Osteoblast (primary cell): ENCODE data around the gene PODNL1. TPM values are rescaled to one million over a fixed set of nuclear protein-coding genes. Genes with fewer than 3 reads are reported as not detected.
A peak's percentile ranks its signal among the peaks of the same experiment; 100 is the strongest.

Source experiments
- DNase-seq: peaks from one replicate; pipeline ENCODE4 v3.0.0; 2011; ENCODE audit warnings: low spot score, mixed read lengths; ENCODE audit not compliant: insufficient read length; ENCODE audit errors: missing footprints
- H2AFZ ChIP-seq: 2 replicates; pipeline ENCODE4 v1.6.0; 2011; ENCODE audit warnings: mild to moderate bottlenecking, low read length
- H3K27ac ChIP-seq: 2 replicates; pipeline ENCODE4 v1.5.1; 2011; ENCODE audit warnings: mild to moderate bottlenecking, low read depth, low read length, moderate library complexity
- H3K27me3 ChIP-seq: 2 replicates; pipeline ENCODE4 v1.6.0; 2012; ENCODE audit warnings: mild to moderate bottlenecking, control low read depth, inconsistent platforms, low read length, moderate library complexity; ENCODE audit not compliant: insufficient read depth
- H3K36me3 ChIP-seq: 2 replicates; pipeline ENCODE4 v1.5.1; 2011; ENCODE audit warnings: mild to moderate bottlenecking, low read length, control low read depth, moderate library complexity; ENCODE audit not compliant: insufficient read depth
- H3K4me1 ChIP-seq: 2 replicates; pipeline ENCODE4 v1.5.1; 2011; ENCODE audit warnings: mild to moderate bottlenecking, low read length, control low read depth, moderate library complexity; ENCODE audit not compliant: insufficient read depth
- H3K4me2 ChIP-seq: 2 replicates; pipeline ENCODE4 v1.6.0; 2011; ENCODE audit warnings: mild to moderate bottlenecking, low read length; ENCODE audit not compliant: insufficient read depth
- H3K4me3 ChIP-seq: fragments of 200-600 bp; sonication (generic); 3 replicates; pipeline ENCODE4 v1.5.1; 2012; ENCODE audit warnings: mild to moderate bottlenecking, low read length, inconsistent platforms; ENCODE audit not compliant: insufficient read depth
- H3K79me2 ChIP-seq: 2 replicates; pipeline ENCODE4 v1.6.0; 2012; ENCODE audit warnings: mild to moderate bottlenecking, low read length, control low read depth, inconsistent platforms; ENCODE audit not compliant: insufficient read depth
- H3K9me3 ChIP-seq: 2 replicates; pipeline ENCODE4 v1.5.1; 2011; ENCODE audit warnings: low read depth, low read length, control low read depth
- H4K20me1 ChIP-seq: 2 replicates; pipeline ENCODE4 v1.6.0; 2012; ENCODE audit warnings: mild to moderate bottlenecking, low read length, control low read depth; ENCODE audit not compliant: insufficient read depth
- total RNA-seq: library from RNA; depleted of rRNA; stranded (reverse); fragments of >200 nt; gene quantifications from 2 replicates; pipeline ENCODE4 v1.2.3, GENCODE V29; 2012
- TF ChIP-seq, protein P1 (sequence below): IDR thresholded peaks from 2 replicates; pipeline ENCODE4 v1.5.1; 2011; ENCODE audit warnings: mild to moderate bottlenecking, low read depth, low read length, moderate library complexity; ENCODE audit errors: extremely low read depth

Gene PODNL1
- total RNA-seq, 1 donor: 4.0 TPM

DNA sequence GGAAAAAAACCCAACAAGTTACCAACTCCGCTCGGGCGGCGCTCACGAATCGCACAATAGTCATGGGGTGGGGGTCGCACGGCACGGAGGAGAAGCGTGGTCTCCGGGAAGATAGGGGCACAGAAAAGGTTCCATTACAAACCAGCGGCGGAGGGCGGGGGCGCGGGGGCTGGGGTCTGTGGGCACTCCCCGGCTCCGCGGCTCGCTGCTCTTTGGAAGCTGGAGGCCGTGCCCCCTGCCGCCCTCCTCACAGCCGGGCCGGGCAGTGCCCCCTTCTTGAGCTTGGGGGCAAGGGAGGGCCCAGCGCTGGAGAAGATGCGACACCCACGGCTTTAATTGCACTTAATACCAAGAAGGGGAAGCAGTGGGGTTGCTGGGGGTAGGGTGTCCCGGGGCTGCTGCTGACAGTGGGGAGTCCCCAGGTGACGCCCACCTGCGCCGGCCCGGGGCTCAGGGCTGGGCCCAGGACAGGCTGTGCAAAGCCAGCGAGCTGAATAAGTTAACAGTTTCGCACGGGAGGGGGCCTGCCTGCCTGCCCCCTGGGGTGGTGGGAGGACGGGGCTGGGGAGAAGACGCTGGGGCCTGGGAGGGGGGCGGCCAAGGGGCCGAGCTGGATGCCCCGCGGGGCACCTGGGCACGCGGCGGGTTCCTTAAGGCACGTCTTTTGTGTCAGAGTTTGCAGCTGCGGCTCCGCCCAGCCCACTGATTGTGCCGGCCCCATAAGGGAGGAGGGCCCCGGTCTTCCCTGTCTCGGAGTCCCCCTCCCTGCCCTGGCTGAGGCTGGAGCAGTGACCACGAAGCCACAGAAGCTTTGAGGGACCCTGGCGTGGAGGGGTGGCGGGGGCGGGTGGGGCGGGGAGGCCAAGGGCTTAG, 23.8 kb upstream of the PODNL1 start:
- H3K27me3 ChIP-seq: no peaks in the 10 kb centered on the region
- H3K79me2 ChIP-seq: no peaks in the 10 kb centered on the region
- no peak overlapping the region for H3K4me3 ChIP-seq
- H3K9me3 ChIP-seq: no peaks in the 10 kb centered on the region
- H2AFZ ChIP-seq: no peak overlapping the region
- peaks cover 7% of the 10 kb centered on the region for H3K4me1 ChIP-seq
- H4K20me1 ChIP-seq: peaks cover 4% of the 10 kb centered on the region
- no peak overlapping the region for H3K4me2 ChIP-seq
- H3K36me3 ChIP-seq: peaks cover 36% of the 10 kb centered on the region
- H3K27ac ChIP-seq: no peak overlapping the region
- TF ChIP-seq, protein P1, sequence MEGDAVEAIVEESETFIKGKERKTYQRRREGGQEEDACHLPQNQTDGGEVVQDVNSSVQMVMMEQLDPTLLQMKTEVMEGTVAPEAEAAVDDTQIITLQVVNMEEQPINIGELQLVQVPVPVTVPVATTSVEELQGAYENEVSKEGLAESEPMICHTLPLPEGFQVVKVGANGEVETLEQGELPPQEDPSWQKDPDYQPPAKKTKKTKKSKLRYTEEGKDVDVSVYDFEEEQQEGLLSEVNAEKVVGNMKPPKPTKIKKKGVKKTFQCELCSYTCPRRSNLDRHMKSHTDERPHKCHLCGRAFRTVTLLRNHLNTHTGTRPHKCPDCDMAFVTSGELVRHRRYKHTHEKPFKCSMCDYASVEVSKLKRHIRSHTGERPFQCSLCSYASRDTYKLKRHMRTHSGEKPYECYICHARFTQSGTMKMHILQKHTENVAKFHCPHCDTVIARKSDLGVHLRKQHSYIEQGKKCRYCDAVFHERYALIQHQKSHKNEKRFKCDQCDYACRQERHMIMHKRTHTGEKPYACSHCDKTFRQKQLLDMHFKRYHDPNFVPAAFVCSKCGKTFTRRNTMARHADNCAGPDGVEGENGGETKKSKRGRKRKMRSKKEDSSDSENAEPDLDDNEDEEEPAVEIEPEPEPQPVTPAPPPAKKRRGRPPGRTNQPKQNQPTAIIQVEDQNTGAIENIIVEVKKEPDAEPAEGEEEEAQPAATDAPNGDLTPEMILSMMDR: no peak
- DNase-seq: peak; percentile 71

DNA sequence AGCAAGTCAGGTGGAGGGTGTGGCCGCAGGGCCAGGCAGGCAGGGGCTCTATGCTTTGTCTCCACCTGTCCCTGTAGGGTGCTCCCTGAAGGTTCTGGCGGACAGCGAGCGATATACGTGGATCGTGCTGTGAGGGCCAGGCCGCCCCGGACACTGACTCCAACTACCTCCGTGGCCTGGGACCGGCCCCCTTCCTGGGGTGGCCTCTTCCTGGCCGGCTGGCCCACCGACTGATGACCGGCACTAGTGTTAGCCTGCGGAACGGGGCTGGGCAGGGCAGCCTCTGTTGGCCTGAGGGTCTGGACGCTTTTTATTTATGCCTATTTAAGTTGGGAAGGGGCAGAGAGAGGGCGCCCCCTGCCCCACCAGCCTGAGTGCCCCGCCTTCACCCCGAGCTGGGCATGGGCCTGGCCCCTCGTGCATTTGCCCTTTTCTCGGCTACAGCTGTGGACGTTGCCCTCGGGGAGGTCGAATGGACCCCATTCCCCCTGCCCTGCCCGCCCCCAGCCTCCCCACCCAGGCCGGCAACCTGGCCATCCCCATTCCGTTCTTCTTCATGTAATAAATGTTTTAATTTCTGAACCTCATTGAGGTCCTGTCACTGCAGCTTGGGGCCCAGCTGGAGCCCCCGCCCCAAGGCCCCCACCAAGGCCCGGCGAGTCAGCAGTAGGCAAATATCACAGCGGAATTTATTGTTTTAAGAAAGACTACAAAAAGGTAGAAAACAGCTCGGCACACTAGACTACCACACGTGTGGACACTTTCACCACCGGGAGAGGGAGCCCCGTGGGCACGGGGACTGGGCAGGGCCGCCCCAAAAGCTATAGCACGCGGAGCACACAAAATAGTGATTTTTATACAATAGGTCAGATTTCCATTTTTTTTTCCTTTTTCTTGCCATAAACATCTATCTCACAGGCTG, 22.9 kb upstream of the PODNL1 start:
- Histone ChIP-seq H3K79me2 (no peaks in the 10 kb centered on the region), H2AFZ (no peak overlapping the region), H3K27ac (no peak overlapping the region), H3K36me3 (peaks cover 36% of the 10 kb centered on the region), H3K9me3 (no peaks in the 10 kb centered on the region), H3K4me3 (no peak overlapping the region), H4K20me1 (peaks cover 4% of the 10 kb centered on the region), H3K4me1 (peaks cover 7% of the 10 kb centered on the region), H3K27me3 (no peaks in the 10 kb centered on the region), H3K4me2 (no peak overlapping the region)
- DNase-seq: peak; percentile 83
- TF ChIP-seq, protein P1: no peak

DNA sequence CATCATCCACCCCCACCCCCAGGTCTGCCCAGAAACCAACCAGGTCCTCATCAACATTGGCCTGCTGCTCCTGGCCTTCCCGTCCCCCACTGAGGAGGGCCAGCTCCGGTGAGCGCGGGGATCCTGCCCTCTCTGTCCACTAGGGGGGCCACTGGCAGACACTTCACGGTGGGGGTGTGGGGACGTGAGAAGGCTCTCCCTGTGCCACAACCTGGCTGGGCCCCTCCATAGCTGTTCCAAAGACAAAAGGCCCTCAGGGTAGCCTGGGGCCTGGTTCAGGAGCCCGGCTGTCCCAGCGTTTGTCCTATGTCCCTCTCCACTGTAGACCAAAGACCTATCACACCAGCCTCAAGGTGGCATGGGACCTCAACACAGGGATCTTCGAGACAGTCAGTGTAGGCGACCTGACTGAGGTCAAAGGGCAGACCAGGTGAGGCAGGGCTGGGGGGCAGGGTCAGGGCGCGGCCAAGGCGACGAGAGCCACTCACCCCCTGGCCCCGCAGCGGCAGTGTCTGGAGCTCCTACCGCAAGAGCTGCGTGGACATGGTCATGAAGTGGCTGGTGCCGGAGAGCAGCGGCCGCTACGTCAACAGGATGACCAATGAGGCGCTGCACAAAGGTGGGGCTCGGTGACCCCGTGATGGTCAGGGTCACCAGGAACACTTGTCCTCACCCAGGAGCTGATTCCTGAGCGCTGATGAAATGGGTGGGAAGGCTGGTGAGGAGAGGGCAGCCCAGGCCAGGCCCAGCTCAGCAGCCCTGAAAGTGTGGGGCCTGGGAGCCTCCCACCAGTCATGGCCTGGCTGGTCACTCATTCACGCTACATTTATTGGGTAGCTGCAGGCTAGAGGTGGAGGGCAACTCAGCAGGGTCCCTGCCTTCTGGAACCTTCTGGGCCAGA, 22.0 kb upstream of the PODNL1 start:
- Histone ChIP-seq H4K20me1 (peaks cover 9% of the 10 kb centered on the region), H2AFZ (no peak overlapping the region), H3K4me1 (peaks cover 7% of the 10 kb centered on the region), H3K36me3 (peaks cover 38% of the 10 kb centered on the region), H3K9me3 (no peaks in the 10 kb centered on the region), H3K27me3 (no peaks in the 10 kb centered on the region), H3K4me2 (no peak overlapping the region), H3K27ac (no peak overlapping the region), H3K79me2 (peaks cover 2% of the 10 kb centered on the region), H3K4me3 (no peak overlapping the region)
- TF ChIP-seq, protein P1: peak; percentile 33
- DNase-seq: peak; percentile 96
